Glutamatergic neuron (in vitro differentiated cells): ENCODE data around the gene C1orf210. TPM values are rescaled to one million over a fixed set of nuclear protein-coding genes. Genes with fewer than 3 reads are reported as not detected.
A peak's percentile ranks its signal among the peaks of the same experiment; 100 is the strongest.

Source experiments
- DNase-seq: peaks from one replicate; pipeline ENCODE4 v3.0.0; 2022
- H3K27ac Mint-ChIP-seq: one replicate; pipeline ENCODE4 v1.8.0; 2020; ENCODE audit warnings: mild to moderate bottlenecking, mixed read lengths, inconsistent platforms; ENCODE audit not compliant: unreplicated experiment
- H3K27me3 Mint-ChIP-seq: one replicate; pipeline ENCODE4 v1.8.0; 2020; ENCODE audit warnings: mild to moderate bottlenecking, moderate library complexity, mixed read lengths, inconsistent platforms; ENCODE audit not compliant: unreplicated experiment
- H3K36me3 Mint-ChIP-seq: one replicate; pipeline ENCODE4 v1.8.0; 2020; ENCODE audit warnings: mild to moderate bottlenecking, mixed read lengths, inconsistent platforms; ENCODE audit not compliant: unreplicated experiment
- H3K4me1 Mint-ChIP-seq: one replicate; pipeline ENCODE4 v1.8.0; 2020; ENCODE audit warnings: mild to moderate bottlenecking, low read depth, mixed read lengths, inconsistent platforms; ENCODE audit not compliant: unreplicated experiment
- H3K4me3 Mint-ChIP-seq: one replicate; pipeline ENCODE4 v1.8.0; 2020; ENCODE audit warnings: mild to moderate bottlenecking, mixed read lengths, inconsistent platforms; ENCODE audit not compliant: unreplicated experiment
- H3K9me3 Mint-ChIP-seq: one replicate; pipeline ENCODE4 v1.8.0; 2020; ENCODE audit warnings: mild to moderate bottlenecking, moderate library complexity, mixed read lengths, inconsistent platforms; ENCODE audit not compliant: unreplicated experiment
- total RNA-seq: library from RNA; stranded (reverse); fragmentation: NEBNext Ultra II Directional; extraction: Animal tissue kit (Norgen Biotek cat#: 25700); gene quantifications from one replicate; pipeline ENCODE4 v1.2.1, GENCODE V29; 2021; ENCODE audit not compliant: unreplicated experiment
- TF ChIP-seq, protein P1 (sequence below): fragments of 200-600 bp; sonication (generic); IDR thresholded peaks from one replicate; pipeline ENCODE4 v1.5.0; 2021; ENCODE audit not compliant: partially characterized antibody, unreplicated experiment

C1orf210 gene
- total RNA-seq, 1 donor from 2014 or later, result not detected

DNA sequence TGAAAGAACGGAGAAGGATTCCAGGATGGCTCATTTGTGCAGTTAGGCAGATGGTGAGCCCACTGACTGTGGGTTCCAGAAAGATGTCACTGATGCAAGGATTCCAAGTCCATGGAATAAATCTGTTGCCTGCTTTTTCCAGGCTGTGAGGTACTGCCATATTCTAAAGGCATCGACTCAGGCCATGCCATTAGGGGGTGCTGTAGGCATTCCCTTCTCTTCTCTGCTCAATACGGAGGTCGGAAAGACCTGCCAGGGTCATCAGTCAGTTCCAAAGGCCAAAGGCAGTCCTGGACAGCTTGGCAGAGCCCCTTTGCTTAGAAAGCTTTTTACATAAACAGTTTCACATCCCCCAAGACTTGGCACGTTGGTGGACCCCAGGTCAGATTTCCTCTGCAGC is 47.3 kb downstream of the C1orf210 start:
- peaks cover 4% of the 10 kb centered on the region for H3K36me3 Mint-ChIP-seq
- no peak overlapping the region for H3K27ac Mint-ChIP-seq
- peaks cover 5% of the 10 kb centered on the region for H3K27me3 Mint-ChIP-seq
- no peak overlapping the region for H3K4me3 Mint-ChIP-seq
- H3K9me3 Mint-ChIP-seq, result no peaks in the 10 kb centered on the region
- peaks cover 2% of the 10 kb centered on the region for H3K4me1 Mint-ChIP-seq
- TF ChIP-seq, protein P1, sequence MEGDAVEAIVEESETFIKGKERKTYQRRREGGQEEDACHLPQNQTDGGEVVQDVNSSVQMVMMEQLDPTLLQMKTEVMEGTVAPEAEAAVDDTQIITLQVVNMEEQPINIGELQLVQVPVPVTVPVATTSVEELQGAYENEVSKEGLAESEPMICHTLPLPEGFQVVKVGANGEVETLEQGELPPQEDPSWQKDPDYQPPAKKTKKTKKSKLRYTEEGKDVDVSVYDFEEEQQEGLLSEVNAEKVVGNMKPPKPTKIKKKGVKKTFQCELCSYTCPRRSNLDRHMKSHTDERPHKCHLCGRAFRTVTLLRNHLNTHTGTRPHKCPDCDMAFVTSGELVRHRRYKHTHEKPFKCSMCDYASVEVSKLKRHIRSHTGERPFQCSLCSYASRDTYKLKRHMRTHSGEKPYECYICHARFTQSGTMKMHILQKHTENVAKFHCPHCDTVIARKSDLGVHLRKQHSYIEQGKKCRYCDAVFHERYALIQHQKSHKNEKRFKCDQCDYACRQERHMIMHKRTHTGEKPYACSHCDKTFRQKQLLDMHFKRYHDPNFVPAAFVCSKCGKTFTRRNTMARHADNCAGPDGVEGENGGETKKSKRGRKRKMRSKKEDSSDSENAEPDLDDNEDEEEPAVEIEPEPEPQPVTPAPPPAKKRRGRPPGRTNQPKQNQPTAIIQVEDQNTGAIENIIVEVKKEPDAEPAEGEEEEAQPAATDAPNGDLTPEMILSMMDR, result peak; percentile 54
- DNase-seq, result peak; percentile 76

DNA sequence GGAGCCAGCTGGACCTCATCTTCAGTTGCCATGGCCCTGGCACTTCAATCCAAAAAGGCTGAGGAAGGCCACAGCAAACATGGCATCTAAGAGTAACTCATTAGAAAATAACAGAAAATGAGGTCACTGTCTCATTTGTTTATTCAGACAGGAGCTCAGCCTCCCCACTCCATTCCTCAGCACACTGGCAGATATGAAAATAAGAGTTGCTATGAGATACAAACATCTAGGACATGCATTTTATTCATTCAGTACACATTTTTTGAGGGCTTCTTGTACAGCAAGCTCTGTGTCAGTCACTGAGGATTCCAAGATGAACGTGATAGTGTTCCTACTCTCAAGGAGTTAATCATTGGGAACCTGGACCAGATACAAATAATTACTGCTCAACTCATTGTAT is 48.3 kb downstream of the C1orf210 start:
- Mint-ChIP-seq H3K4me1 (peaks cover 2% of the 10 kb centered on the region), H3K9me3 (no peaks in the 10 kb centered on the region), H3K4me3 (peak overlapping the region; percentile 5), H3K27ac (no peak overlapping the region), H3K36me3 (peaks cover 4% of the 10 kb centered on the region), H3K27me3 (peaks cover 5% of the 10 kb centered on the region)
- TF ChIP-seq, protein P1, result no peak
- DNase-seq, result no peak

DNA sequence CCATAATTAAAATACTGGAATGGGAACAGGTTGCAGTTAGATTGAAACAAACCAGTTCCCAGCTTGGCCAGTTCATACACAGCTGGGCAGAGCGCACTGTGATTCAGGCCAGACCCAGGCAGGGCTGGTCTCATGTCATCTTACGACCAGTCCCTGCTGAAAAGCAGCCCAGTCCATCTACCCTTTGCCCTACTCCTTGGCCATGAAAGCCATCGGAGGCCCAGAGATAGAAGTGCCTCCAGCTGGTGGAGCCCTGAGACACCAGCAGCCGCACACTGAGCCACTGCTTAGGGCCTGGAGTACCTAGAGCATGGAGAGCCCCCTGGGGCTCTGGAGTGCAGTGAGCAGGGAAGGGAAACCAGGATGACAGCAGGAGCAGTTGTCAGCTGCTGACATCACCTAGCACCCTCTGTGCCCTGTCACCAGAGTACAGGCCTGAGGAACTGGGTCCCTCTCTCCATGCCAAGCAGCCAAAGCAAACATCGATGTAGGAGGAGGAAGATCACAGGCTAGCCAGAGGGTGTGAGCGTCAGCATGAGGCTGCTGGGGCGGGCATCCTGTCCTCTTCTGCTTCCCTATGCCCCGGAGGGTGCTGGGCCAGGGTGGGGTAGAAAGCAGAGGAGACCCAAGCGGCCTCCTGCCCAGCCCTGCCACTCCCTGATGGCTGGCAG is 49.8 kb downstream of the C1orf210 start:
- H3K4me3 Mint-ChIP-seq, result no peak overlapping the region
- no peaks in the 10 kb centered on the region for H3K9me3 Mint-ChIP-seq
- TF ChIP-seq, protein P1, result no peak
- peaks cover 5% of the 10 kb centered on the region for H3K27me3 Mint-ChIP-seq
- peaks cover 2% of the 10 kb centered on the region for H3K4me1 Mint-ChIP-seq
- peak; percentile 36 for DNase-seq
- peaks cover 4% of the 10 kb centered on the region for H3K36me3 Mint-ChIP-seq
- no peak overlapping the region for H3K27ac Mint-ChIP-seq

DNA sequence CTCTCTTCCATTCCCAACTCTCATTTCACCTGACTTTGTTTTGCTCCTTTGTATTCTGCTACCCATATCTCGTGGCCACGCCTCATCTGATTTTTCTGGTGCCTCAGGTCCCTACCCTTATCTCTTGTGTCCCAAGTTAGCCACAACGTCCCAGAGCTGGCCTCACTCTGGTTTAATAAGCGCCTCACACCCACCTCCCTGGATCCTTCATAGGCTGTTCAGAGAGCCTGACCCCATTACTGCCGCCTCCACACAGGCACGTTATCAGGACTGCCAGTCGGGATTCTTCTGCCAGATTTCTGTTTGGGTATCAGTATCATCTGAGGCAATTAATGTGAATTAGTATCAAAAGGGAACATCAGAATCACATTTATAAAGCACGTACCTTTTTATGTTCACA is 50.3 kb downstream of the C1orf210 start:
- Mint-ChIP-seq H3K4me3 (peak overlapping the region; percentile 44), H3K36me3 (peaks cover 4% of the 10 kb centered on the region), H3K9me3 (no peaks in the 10 kb centered on the region), H3K27me3 (peaks cover 5% of the 10 kb centered on the region), H3K4me1 (peaks cover 2% of the 10 kb centered on the region), H3K27ac (no peak overlapping the region)
- DNase-seq, result no peak
- TF ChIP-seq, protein P1, result no peak

DNA sequence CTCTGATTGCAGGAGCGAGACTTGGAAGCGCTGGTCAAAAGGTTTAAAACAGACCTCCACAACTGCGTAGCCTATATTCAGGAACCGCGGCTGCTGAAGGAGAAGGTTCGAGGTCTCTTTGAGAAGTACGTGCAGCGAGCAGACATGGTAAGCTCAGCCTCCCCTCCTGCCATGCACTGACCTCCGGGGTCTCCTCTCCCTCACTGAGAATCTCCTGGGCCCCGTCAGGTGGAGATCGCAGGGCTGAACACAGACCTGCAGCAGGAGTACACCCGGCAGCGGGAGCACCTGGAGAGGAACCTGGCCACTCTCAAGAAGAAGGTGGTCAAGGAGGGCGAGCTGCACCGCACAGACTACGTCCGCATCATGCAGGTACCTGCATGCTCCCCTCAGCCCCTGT is 51.1 kb downstream of the C1orf210 start:
- Mint-ChIP-seq H3K4me1 (peaks cover 2% of the 10 kb centered on the region), H3K27ac (no peak overlapping the region), H3K36me3 (peaks cover 4% of the 10 kb centered on the region), H3K9me3 (no peaks in the 10 kb centered on the region), H3K27me3 (peaks cover 5% of the 10 kb centered on the region), H3K4me3 (no peak overlapping the region)
- TF ChIP-seq, protein P1, result no peak
- DNase-seq, result no peak
